ENCODE results near the gene SRR.
"Not testable (repeated sequence)": the region's sequence is repeated elsewhere in the genome, so short reads cannot be mapped to it uniquely, and the experiment has no call there.

Gene SRR

GRCh38 chr17:2303204-2304188, at the start of gene SRR, which contains the start of gene SMG6:
SRR (plus strand) TSS chr17:2303950; CDS start chr17:2315561, 11,611 bp downstream.
SMG6 (minus strand) TSS chr17:2303785; CDS start chr17:2303720, 65 bp downstream.
- Histone ChIP-seq H3K36me3 (peaks cover 15 to 20% (median 18%) of the 10 kb centered on the region in 3 donors), H3K4me3 (peak within 1 kb of the TSS; percentile 68 to 83), H3K27me3 (no peaks in the 10 kb centered on the region), H3K4me1 (peaks cover 0 to 30% (median 16%) of the 10 kb centered on the region in 4 donors), H3K27ac (peak within 1 kb of the TSS; percentile 74 to 87), H3K9me3 (no peaks in the 10 kb centered on the region)
- intact Hi-C loops (cut with DNase I; ENCODE audit: low total_unique reads): no loop called here
- TF ChIP-seq CTCF (IDR thresholded peaks at IDR 0.05): no peak
- peak; percentile 87 to 95 for DNase-seq

GRCh38 chr17:2258830-2259229, 44.9 kb upstream of the SRR start:
- H3K9me3 ChIP-seq; DNase-seq; H3K4me3 ChIP-seq; H3K27me3 ChIP-seq; intact Hi-C loops (cut with DNase I; ENCODE audit: low total_unique reads); H3K27ac ChIP-seq: not testable (repeated sequence)
- Histone ChIP-seq H3K36me3 (peaks cover 0 to 13% (median 0%) of the 10 kb centered on the region in 3 donors), H3K4me1 (peaks cover 0 to 28% (median 20%) of the 10 kb centered on the region in 4 donors)

- no peak for DNase-seq
- intact Hi-C loops (cut with DNase I; ENCODE audit: low total_unique reads): no loop called here
- Histone ChIP-seq H3K27ac (no peak overlapping the region), H3K27me3 (no peaks in the 10 kb centered on the region), H3K36me3 (peaks cover 0 to 6% (median 0%) of the 10 kb centered on the region in 3 donors), H3K4me1 (peaks cover 0 to 39% (median 26%) of the 10 kb centered on the region in 4 donors), H3K4me3 (no peak overlapping the region), H3K9me3 (no peaks in the 10 kb centered on the region)
- no peak for TF ChIP-seq CTCF (IDR thresholded peaks at IDR 0.05)
These were observed 43.8 kb upstream of the SRR start for GRCh38 chr17:2259769-2260536.

- no peak for DNase-seq
- H3K36me3 ChIP-seq: peaks cover 0 to 18% (median 0%) of the 10 kb centered on the region in 3 donors
- intact Hi-C loops (cut with DNase I; ENCODE audit: low total_unique reads): no loop called here
- H3K27ac ChIP-seq: peak overlapping the region; percentile 60 to 66
- no peaks in the 10 kb centered on the region for H3K27me3 ChIP-seq
- no peak for TF ChIP-seq CTCF (IDR thresholded peaks at IDR 0.05)
- H3K9me3 ChIP-seq: no peaks in the 10 kb centered on the region
- no peak overlapping the region for H3K4me3 ChIP-seq
- H3K4me1 ChIP-seq: peaks cover 0 to 42% (median 26%) of the 10 kb centered on the region in 4 donors
These were observed 41.6 kb upstream of the SRR start for GRCh38 chr17:2262135-2262587.

GRCh38 chr17:2263183-2264066, 40.3 kb upstream of the SRR start:
- peaks cover 0 to 20% (median 0%) of the 10 kb centered on the region in 3 donors for H3K36me3 ChIP-seq
- TF ChIP-seq CTCF (IDR thresholded peaks at IDR 0.05): no peak
- H3K4me1 ChIP-seq: peaks cover 0 to 42% (median 26%) of the 10 kb centered on the region in 4 donors
- no peaks in the 10 kb centered on the region for H3K9me3 ChIP-seq
- H3K4me3 ChIP-seq: no peak overlapping the region
- H3K27me3 ChIP-seq: no peaks in the 10 kb centered on the region
- intact Hi-C loops (cut with DNase I; ENCODE audit: low total_unique reads): no loop called here
- DNase-seq: no peak
- peak overlapping the region; percentile 47 to 66 for H3K27ac ChIP-seq
